ENCODE measurements around the gene BGN.

- TF ChIP-seq, protein P1, sequence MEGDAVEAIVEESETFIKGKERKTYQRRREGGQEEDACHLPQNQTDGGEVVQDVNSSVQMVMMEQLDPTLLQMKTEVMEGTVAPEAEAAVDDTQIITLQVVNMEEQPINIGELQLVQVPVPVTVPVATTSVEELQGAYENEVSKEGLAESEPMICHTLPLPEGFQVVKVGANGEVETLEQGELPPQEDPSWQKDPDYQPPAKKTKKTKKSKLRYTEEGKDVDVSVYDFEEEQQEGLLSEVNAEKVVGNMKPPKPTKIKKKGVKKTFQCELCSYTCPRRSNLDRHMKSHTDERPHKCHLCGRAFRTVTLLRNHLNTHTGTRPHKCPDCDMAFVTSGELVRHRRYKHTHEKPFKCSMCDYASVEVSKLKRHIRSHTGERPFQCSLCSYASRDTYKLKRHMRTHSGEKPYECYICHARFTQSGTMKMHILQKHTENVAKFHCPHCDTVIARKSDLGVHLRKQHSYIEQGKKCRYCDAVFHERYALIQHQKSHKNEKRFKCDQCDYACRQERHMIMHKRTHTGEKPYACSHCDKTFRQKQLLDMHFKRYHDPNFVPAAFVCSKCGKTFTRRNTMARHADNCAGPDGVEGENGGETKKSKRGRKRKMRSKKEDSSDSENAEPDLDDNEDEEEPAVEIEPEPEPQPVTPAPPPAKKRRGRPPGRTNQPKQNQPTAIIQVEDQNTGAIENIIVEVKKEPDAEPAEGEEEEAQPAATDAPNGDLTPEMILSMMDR (conservative IDR thresholded peaks at IDR 0.05; ENCODE audit: low read depth, low read length) = no peak
- no peak for TF ChIP-seq EZH2 (IDR thresholded peaks at IDR 0.05; ENCODE audit: low read length, unreplicated experiment)
Measured at GRCh38 chrX:153522259-153522658, 27.5 kb downstream of the BGN start.
